ENCODE data around the gene GPR50.

Gene GPR50

GRCh38 chrX:151176231-151176750 lies at the start of gene GPR50:
Gene GPR50, plus strand, starts transcription at chrX:151176584. Its CDS starts 138 bp downstream, at chrX:151176722.
- DNase-seq (ENCODE audit: low spot score), result no peak

GRCh38 chrX:151132531-151132930 lies 43.9 kb upstream of the GPR50 start:
- no peak for DNase-seq (ENCODE audit: low spot score)

GRCh38 chrX:151151665-151152267 lies 24.6 kb upstream of the GPR50 start:
- peak; percentile 44 for DNase-seq (ENCODE audit: low spot score)

DNA sequence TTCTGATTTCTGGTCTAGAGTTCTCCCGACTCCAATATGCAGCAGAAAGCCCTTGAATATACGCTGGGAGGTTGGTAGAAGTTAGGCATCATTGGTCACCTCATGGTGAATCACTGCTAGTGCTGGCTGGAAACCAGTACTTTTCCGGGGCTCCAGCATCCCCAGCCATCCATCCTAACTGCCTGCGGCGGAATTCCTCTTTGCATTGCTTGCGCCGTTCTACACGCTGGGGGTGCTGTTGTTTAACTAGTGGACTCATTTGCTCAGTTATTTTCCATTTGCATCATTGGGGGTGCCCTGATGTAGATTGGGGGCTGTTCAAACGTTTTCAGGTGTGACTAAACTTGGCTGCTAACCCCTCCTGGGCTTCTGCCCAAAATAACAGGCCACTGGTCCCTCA lies 23.3 kb upstream of the GPR50 start:
- DNase-seq (ENCODE audit: low spot score), result no peak

DNA sequence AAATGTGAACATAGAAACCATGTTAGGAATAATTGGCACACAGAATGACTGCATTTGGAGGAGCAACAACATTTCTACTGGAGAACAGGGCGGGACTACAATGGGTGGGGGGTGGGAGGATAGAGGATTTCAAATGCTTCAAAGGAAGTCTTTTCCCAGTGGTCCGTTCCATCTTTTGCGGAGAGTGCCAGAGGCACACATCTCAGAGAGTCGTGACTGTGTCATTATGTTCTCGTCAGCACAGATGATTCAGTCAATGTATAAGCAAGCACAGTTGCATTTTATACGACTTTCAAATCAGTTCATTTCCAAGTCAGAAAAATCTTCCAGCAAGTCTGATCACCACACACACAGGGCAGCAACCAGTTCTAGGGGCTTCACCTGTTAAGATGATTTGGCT lies 22.7 kb upstream of the GPR50 start:
- no peak for DNase-seq (ENCODE audit: low spot score)

GRCh38 chrX:151155234-151155633 lies 21.1 kb upstream of the GPR50 start:
- DNase-seq (ENCODE audit: low spot score), result no peak

- DNase-seq (ENCODE audit: low spot score), result no peak
These were observed 14.7 kb upstream of the GPR50 start for GRCh38 chrX:151161690-151162089.

DNA sequence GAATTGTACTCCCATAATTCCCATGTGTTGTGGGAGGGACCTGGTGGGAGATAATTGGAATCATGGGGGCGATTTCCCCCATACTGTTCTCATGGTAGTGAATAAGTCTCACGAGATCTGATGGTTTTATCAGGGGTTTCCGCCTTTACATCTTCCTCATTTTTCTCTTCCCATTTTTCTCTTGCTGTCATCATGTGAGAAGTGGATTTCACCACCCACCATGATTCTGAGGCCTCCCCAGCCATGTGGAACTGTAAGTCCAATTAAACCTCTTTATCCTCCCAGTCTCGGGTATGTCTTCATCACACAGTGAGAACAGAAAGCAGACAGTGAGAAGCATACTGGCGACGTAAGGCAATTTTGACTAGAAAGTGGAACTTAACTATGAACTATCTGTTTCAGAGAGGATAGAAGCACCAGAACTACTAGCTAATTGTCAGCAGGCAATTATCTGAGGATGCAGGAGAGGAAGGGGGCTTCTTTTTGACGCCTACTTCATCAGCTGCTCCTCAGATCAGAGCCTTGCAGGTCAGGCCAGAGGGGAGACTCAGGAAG lies 8.5 kb upstream of the GPR50 start:
- no peak for DNase-seq (ENCODE audit: low spot score)

GRCh38 chrX:151169783-151170182 lies 6.6 kb upstream of the GPR50 start:
- no peak for DNase-seq (ENCODE audit: low spot score)

DNA sequence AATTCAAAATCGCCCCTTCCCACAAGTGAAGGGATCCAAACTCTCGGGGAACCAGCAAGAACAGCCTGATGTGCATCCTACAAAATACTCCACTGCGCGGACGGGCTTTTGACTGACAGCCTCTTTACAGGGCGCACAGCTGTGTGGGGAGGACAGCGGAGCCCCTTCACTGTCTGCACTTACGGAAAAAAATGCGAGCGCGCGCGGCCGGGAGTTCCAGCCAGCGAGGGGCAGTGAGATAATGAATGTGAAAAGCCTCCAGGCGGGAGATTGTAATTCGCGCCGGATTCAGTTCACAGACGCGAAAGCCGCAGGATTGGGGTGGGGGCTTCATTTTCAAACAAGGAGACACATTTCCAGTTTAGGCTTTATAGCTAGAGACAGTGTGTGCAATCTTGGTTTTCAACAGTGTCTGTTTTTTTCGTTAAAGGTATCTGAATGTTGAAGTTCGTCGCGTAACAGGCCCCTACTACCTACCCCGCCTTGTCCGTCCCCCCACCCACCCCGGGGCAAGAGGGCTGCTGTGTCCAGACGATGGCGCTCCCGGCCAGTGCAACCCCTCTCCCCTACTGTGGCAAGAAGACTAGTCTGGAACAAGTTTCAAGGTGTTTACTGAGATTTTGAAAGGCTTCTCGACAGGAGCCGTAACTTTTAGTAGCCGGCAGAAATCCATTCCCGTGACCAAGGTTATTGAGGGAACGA lies 1.7 kb upstream of the GPR50 start:
- no peak for DNase-seq (ENCODE audit: low spot score)

DNA sequence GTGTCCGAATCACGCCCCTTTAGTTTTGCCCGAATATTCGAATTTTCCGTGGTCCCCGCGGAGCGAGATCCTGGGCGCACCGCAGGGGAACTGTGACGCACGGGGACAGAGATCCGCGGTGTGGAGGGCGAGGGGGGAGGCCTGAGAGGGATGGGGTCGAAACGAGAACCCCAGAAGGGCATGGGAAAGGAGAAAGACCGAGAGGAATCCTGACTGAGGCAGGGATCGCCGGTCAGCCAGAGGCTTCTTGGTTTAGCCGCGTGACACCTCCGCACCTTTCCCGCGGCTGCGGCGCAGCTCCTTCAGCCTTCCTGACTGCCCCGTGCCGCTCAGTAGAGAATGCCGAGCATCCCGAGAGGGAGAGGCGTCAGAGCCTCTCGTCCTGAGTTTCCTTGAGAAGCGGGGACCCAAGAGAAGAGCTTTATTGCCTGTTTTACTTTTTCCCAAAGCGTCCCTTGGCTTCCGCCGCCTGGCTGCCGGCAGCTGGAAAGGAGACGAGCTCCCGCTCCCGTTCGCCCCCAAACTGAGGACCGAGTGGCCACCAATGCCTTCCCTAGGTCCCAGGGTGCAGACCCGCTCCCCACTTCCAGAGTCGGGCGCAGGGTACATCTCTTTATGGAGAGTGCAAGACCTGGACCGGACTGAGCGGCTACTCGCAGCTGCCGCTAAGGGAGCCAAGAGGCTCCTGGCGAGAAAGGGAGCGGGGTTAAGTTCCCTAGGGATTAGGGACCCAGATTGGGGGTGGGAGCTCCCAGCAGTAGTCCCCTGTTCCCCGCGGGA lies 911 bp upstream of the GPR50 start:
- no peak for DNase-seq (ENCODE audit: low spot score)

DNA sequence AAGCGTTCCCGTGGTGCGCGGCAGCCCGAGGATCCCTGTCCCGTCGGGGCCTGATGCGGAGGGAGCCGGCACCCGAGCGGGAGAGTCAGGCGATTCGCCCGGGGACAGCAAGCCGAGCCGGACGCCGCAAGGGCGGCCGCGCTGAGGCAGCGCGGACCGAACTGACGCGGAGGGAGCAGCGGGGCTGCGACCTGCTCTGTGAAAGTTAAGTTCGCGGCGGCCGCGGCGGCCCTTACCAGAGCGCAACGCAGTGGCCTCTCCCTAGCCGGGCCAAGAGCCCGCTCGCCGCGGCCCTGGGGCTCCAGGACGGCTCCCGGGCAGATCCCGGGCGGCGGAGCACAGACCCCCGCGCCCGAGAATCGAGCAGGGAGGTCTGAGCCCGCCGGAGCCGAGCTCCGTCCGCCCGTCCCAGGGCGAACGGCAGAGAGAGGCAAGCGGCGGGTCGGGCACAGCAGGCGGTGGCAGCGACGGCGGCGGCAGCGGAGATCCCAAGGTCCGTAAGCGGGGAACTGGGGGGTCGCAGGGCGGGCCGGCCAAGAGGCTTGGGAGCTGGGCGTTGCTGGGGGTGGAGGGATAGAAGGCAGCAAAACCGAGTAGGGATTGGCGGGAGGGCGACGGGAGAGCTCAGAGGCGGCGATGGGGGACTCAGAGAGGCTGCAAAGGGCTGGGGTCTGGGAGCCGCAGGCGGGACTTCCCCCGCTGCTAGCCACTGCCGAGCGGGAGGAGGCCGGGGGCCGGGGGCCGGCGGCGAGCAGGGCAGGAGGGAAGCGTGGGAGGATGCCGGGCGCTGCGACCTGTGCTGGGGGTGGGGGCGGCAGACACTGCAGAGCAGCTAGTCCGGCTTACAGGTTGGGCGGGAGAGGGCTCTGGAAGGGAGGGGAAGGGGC lies 1.0 kb downstream of the GPR50 start:
- no peak for DNase-seq (ENCODE audit: low spot score)

GRCh38 chrX:151178746-151179145 lies 2.4 kb downstream of the GPR50 start:
- no peak for DNase-seq (ENCODE audit: low spot score)

- no peak for DNase-seq (ENCODE audit: low spot score)
These were observed 4.0 kb downstream of the GPR50 start for GRCh38 chrX:151180400-151180799.

- no peak for DNase-seq (ENCODE audit: low spot score)
These were observed 4.7 kb downstream of the GPR50 start for GRCh38 chrX:151181088-151181487.

- DNase-seq (ENCODE audit: low spot score), result no peak
These were observed 6.9 kb downstream of the GPR50 start for GRCh38 chrX:151183233-151183753.

GRCh38 chrX:151183912-151184565 lies 7.7 kb downstream of the GPR50 start:
- DNase-seq (ENCODE audit: low spot score), result no peak

DNA sequence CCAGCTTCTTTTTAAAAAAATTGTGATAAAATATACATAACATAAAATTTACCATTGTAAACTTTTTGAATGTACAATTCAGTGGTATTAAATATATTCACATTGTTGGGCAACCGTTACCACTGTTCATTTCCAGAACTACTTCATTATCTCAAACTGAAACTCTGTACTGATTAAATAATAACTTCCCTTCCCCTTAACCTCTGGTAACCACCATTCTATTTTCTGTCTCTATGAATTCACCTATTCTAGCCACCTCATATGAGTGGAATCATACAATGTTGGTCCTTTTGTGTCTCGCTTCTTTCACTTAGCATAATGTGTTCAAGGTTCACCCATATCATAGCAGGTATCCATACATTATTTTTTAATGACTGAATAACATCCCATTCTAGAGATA lies 8.3 kb downstream of the GPR50 start:
- DNase-seq (ENCODE audit: low spot score), result no peak

- DNase-seq (ENCODE audit: low spot score), result no peak
These were observed 30.5 kb downstream of the GPR50 start for GRCh38 chrX:151206871-151207270.

DNA sequence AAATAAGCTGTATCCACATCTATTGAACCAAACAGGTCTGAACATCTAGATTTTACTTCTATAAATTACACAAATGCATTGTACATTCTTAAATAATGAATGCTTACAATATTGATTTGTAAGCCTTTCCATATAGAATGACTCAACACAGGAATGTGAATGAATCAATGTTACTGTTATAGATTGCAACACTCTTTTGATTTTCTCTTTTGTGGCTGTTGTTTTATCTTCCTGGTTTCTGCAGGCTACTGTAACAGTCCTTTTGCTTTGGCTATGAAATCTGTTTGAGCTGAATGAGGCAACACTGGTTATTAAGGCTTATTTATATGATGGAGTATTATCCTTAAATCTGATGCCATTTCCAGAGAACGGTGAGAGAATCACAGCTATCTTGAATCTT lies 49.5 kb downstream of the GPR50 start:
- no peak for DNase-seq (ENCODE audit: low spot score)

DNA sequence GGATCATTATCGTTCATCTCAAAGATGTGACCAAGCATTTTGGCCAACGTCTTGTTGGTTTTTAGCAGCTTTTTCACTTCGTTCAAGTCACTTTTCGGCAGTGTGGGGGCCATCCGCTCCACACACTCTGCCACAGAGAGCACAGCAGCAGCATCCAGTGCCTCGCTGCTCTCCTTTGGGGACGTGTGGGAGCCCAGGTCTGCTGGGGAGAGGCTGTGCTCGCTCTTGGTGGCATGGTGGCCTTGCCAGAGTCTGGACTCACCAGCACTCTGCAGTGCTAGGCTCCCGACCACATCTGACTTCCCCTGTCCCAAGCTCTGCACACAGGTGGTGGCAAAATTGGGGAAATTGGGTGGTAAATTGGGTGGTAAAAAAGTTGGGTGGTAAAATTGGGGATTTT lies 50.6 kb downstream of the GPR50 start:
- DNase-seq (ENCODE audit: low spot score), result no peak

All from CD4-positive, alpha-beta T cell treated with Interleukin-2 at 100 ng/mL for 4 hours (primary cell).